GM12864 (cell line): Measurements from ENCODE around the gene GPR157.

Experiments
- DNase-seq: peaks from one replicate; pipeline ENCODE4 v3.0.0-alpha.2; 2011; ENCODE audit warnings: low read depth
- H3K4me3 ChIP-seq: 2 replicates; pipeline ENCODE4 v1.5.1; 2011; ENCODE audit warnings: mild to moderate bottlenecking, low read depth, low read length, control low read depth
- TF ChIP-seq, protein P1 (sequence below): IDR thresholded peaks from 2 replicates; pipeline ENCODE4 v1.5.1; 2011; ENCODE audit warnings: low read depth, mild to moderate bottlenecking, moderate library complexity, low read length, control low read depth, inconsistent platforms; ENCODE audit errors: missing control alignments

GPR157 gene

DNA sequence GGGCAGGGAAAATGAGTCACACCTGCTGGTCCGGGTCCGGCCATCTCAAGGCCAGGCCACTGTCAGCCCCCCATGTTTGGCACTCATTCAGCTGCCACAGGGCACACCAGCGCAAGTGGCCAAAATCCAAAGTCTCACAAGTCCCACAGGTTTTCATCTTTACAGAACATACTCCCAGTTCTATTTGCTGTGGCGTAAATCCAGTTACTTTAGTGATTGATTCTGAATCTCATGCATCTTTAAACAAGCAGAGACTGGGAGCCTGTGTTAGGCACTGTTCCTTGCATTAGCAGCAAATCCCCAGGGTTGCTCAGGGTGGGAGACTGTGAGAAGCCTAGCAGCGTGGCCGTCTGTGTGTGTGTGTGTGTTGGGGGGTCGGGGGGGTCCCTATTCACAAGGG is 58.4 kb downstream of the GPR157 start:
- H3K4me3 ChIP-seq: no peak overlapping the region
- TF ChIP-seq, protein P1, sequence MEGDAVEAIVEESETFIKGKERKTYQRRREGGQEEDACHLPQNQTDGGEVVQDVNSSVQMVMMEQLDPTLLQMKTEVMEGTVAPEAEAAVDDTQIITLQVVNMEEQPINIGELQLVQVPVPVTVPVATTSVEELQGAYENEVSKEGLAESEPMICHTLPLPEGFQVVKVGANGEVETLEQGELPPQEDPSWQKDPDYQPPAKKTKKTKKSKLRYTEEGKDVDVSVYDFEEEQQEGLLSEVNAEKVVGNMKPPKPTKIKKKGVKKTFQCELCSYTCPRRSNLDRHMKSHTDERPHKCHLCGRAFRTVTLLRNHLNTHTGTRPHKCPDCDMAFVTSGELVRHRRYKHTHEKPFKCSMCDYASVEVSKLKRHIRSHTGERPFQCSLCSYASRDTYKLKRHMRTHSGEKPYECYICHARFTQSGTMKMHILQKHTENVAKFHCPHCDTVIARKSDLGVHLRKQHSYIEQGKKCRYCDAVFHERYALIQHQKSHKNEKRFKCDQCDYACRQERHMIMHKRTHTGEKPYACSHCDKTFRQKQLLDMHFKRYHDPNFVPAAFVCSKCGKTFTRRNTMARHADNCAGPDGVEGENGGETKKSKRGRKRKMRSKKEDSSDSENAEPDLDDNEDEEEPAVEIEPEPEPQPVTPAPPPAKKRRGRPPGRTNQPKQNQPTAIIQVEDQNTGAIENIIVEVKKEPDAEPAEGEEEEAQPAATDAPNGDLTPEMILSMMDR: no peak
- no peak for DNase-seq

DNA sequence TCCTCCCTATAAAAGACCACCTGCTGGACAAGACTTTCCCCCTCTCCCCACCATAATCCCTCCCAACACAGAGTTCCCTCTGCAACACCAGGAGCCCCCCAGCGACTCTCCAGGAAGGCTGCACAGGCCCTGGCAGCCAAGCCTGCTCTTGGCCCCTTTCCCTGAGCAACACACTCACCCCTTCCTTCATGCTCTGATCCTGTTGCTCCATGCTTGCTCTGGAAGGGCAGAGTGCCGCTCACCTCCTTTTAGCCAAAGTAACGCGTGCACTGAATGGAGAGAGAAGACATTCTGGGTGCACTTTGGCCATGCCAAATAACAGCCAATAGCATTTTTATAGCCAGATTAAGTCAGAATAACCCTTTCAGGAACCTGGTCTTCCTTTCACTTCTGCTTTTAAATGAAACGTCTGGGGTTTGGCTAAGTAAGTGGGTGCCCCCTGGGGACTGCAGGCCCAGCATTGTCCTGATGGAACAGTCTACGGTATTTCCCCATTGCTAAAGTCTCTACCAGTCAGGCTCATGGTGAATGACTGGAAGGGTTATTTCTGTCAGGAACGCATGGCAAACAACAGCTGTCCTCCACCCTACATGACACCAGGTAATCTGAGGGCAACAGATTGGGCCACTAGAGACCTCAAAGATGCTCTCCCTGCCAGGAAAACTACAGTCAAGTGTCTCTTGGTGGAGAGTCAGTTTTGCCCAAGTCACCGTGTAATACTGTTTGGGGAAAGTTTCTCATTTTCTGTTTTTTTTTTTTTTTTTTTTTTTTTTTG is 59.4 kb downstream of the GPR157 start, which contains the start of gene SLC2A5:
TSS of gene SLC2A5 (minus strand) at position 310 of the 775 bp plus-strand sequence. CDS start at position 211, 99 bp downstream.
- peak; percentile 89 for DNase-seq
- TF ChIP-seq, protein P1: peak; percentile 8
- peak within 1 kb of the TSS; percentile 63 for H3K4me3 ChIP-seq

DNA sequence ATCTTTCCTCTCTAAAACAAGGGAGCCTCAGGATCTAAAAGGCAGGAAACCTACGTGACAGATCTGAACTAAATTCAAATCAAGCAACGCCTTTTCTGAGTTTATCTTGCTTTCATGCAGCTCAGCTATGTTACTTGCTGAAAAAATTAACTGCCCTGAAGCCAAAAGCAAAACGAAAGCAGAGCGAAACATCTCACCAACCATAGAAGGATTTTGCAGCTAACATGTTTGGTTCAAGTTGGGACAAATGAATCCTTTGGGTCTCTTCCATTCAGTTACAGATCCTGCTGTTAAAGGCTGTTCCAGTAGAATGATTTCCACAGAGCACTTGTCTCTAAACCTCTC is 59.9 kb downstream of the GPR157 start:
- TF ChIP-seq, protein P1: no peak
- peak overlapping the region; percentile 63 for H3K4me3 ChIP-seq
- no peak for DNase-seq

DNA sequence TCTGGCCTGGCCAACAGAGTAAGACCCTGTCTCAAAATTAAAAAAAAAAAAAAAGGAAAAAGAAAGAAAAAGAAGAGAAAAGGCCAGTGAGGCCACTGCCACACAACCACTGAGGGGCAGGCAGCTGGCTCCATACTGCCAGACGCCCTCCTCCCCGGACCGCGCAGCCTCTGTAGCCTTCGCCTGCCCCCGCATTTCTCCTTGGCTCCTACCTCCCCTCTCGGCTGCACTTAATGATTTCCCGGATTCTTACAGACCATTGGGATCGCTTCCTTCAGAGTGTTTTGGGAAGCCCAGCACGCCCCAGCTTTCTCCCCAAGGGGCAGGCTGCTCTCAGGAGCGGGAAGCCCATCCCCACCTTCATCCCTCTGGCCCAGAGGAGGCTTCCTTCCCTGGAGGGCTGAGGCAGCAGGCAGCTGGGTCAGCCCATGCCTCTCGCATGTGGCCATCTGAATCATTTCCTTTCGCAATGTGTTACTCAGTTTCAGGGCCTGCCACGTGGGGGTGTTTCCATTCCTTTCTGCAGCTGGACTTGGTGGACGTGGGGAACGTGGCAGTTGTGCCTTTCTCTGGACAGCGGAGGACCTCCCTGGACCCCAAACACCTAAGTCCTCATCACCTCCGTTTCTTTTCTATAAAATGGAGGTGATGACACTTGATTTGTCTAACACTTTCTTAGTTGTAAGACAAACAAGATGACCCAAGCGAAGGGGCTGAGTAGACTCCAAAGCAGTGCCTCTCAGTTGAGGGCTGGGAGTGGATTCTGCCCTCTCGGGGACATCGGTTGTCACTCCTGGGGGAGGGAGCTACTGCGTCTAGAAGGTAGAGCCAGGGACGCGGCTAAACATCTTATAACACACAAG is 61.7 kb downstream of the GPR157 start:
- no peak for DNase-seq
- TF ChIP-seq, protein P1: no peak
- H3K4me3 ChIP-seq: peak overlapping the region; percentile 22

DNA sequence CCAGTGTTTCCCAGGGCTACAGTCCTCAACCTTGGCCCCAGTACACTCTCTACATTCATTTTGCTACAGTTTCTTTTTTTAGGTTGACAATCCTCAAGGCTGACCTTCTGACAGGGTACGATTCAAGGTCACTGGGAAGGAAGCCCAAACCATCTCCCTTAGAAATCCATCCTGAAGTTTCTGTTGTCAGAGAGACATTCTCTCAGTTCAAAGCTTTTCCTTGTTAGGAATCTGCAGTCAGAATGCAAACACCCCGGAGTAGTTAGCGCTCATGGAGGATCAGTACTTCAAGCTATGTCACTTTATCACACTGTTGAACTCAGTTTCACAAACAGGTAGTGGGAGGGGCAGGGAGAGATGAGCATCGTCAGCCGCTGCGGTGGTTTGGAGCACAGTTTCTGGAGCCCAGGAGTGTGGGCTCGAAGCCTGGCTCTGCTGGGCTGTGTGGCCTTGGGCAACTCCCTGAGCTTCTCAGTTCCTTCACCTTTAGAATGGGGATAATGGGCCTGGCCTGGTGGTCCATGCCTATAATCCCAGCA is 63.6 kb downstream of the GPR157 start:
- H3K4me3 ChIP-seq: no peak overlapping the region; the same call in 1 of the 2 replicates
- DNase-seq: no peak
- TF ChIP-seq, protein P1: no peak

DNA sequence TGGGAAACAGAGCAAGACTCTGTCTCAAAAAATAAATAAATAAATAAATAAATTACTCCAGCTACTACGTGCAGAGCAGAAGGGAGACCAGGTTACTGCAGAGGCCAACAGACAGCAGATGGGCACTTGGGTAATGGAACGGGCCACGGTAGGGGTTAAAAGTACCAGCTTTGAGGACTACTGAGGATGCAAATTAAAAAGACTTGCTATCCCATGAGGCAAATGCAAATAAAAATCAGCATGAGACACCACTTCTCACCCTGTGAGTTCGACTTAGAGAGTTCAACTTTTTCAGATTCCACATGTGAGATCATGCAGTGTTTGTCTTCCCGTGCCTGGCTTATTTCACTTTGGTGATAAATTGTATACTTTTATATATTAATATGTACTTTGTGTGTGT is 66.1 kb downstream of the GPR157 start:
- TF ChIP-seq, protein P1: no peak
- H3K4me3 ChIP-seq: no peak overlapping the region; the same call in 1 of the 2 replicates
- DNase-seq: no peak
